HG03469 (cell line): Measurements from ENCODE around the gene CPA1.

Source experiments
- ATAC-seq: cut with Tn5 transposase; IDR thresholded peaks from one replicate; pipeline ENCODE4 v1.9.1; 2021; ENCODE audit warnings: mild to moderate bottlenecking, moderate library complexity, moderate number of reproducible peaks; ENCODE audit not compliant: unreplicated experiment

CPA1 gene

DNA sequence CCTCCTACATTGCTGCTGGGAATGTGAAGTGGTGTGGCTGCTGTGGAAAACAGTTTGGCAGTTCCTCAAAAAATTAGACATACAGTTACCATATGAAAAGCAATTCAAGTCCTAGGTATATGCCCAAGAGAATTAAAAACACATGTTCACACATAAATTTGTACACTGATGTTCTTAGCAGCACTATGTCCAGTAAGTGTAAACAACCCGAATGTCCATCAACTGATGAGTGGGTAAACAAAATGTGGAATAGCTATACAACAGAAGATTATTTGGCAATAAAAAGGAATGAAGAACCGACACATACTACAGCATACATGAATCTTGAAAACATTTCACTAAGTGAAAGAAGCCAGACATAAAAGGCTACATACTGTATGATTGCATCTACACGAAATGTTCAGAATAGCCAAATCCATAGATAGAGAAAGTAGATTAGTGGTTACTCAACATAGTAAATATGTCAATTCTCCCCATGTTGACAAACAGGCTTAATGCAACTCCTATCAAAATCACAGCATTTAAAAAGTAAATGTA, 43.3 kb downstream of the CPA1 start:
- ATAC-seq: no peak

DNA sequence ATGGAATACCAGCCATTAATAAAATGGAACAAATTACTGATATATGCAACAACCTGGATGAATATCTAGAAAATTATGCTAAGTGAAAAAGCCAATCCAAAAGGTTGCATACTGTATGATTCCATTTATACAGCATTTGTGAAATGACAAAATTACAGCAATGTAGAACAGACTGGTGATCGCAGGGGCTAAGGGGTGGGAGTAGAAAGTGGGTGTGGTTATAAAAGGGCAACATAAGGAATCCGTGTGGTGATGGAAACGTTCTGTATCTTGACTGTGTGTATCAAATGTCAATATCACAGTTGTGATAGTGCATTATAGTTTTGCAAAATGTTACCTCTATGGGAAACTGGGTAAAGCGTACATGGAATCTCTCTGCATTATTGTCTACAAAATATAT, 45.5 kb downstream of the CPA1 start:
- no peak for ATAC-seq

DNA sequence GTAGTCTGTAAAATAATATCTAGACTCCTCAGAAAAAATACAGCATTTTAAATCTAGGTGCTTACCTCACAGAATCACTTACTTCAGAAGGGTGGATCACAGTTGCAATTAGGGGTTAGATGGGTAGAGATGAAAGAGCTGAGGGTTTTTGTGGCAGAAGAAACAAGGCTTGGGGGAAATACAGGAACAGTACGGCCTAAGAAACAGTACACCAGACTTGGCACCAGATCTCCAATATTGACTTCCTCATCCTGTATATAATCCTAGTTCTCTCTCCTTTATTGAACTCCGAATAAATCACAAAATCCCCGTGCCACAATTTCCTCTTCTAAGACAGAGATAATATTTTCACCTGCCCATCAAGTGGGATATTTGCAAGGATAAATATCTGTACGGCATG, 46.3 kb downstream of the CPA1 start:
- ATAC-seq: no peak

DNA sequence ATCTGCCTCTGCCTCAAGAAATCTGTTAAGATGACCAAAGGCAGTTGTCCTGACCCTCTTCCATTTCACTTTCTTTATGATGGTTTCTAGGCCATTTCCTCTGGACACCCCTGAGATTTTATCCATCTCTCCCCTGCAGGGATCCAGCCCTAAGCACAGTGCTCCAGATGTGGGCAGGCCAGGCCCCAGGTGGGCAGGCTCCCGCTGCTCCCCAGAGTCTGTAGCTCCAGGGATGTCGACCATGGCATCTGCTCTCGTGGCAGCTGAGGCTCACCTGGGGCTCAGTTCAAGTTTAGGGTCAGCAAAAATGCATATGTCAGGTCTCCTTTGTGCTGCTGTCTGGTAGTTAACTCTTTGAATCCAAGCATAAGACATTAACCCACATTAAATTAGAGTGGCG, 48.7 kb downstream of the CPA1 start:
- ATAC-seq: no peak

DNA sequence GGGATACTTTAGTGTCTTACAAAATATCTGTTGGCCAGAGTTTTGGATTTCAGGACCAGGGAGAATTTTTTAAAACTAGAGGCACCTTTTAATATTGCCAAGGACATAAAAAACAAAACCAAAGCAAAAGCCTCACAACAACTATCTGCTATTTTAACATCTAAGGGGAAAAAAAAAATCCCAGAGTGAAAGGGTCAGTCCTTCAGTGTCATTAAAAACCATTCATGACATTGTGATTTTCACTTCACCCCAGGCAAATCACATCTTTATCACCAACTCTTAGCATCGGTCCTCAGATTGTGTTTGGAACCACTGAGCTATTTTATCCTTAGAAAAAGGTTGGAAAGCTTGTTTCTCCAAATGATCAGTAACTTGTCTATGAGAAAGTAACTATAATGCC, 49.8 kb downstream of the CPA1 start:
- no peak for ATAC-seq

DNA sequence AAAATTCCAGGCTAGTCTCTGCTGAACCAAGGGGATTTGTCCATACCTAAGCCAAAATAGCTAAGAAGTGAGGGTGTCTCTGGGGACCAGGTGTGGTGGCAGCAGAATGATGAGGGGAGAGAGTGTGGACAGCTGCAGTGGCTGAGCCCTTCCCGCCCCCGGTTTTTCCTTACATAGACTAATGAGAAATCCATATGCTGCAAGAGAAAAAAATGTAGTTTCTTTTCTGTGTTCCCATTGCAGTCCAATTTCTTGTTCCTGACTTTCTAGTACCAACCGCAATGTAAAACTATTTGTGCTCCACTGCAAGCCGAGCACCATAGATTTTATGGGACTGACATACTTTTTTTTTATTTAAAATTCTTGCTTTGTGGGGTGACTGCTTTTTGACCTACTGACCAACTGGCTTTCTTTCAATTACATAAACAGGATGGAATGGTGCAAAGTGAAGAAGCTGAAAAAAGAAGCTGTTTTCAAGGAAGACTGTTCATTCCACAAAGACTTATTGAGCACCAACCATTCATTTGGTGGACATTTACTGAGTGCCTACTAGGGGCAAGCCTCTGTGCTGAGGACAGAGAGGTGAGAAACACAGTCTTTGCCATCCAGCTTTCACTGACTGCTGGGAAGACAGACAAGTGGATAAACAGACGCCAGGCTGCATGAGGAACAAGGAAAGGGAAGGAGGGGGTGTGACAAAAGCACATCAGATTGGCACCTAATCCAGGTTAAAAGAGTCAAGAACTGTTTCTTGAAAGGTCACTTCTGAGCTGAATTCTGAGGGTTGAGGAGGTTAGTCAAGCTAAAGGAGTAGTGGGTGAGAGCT, 50.8 kb downstream of the CPA1 start:
- ATAC-seq: no peak

DNA sequence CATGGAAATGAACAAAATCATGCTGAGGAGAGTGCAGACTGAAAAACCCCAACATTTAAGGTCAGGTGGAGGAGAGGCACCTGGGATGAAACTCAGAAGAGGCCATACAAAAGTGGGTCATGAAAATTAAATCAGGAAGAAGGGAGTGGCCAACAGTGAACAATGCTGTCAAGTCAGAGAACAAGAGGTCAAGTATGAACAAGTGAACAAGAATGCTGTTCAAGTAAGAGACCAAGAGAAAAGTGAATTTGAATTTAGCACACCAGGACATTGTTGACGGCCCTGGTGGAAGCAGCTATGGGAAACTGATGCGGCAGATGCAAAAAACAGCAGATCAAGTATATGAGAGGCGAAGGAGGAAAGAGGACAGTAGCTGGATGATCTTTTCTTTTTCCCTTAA, 52.6 kb downstream of the CPA1 start:
- no peak for ATAC-seq

DNA sequence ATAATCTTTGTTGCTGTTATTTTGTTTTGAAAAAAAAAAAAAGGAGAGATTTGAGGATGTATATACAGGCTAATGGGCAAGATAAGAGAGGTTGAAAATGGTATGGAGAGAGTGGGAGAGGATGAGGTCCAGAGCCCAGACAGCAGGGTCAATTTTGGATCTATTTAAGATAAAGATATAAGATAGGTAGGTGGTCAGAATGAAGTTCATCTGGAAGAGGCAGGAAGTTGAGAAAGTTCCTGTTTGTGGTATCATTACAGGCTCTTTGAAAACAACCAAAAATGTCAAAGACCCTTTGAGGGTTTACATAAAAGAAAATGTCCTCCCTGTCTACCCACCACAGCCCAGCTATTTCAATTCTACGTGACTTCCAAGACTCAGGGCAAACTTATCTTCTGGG, 53.0 kb downstream of the CPA1 start:
- no peak for ATAC-seq

DNA sequence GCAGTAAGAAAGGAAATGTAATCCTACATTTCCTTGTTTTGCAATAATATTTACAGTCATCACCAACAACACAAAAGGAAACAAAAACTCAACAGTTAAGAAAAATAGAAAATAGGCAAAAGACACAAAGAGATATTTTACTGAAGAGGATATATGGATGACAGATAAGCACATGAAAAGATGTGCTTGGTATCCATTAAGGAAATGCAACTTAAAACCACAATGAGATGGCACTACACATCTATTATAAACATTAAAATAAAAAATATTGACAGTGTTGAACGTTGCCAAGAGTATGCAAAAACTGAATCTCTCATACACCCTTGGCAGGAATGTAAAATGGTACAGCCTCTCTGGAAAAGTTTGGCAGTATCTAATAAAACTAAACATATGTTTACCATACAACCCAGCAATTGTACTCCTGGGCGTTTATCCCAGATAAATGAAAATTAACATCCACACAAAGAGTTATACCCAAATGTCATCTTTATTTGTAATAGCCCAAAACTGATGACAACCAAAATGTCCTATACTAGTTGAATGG, 55.1 kb downstream of the CPA1 start:
- no peak for ATAC-seq

DNA sequence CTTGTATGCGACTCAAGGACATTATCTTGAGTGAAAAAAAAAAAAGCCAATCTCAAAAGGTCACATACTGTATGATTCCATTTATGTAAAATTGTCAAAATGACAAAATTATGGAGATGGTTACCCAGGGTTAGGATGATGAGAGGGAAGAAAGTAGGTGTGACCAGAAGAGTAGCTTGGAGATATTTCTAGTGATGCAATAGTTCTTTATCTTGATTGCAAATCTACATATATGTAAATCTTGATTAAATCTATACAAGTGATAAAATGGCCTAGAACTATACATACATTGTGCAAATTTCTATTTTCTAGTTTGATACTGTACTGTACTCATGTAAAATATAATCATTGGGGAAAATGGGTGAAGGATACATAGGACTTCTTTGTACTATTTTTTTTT, 56.0 kb downstream of the CPA1 start:
- no peak for ATAC-seq
